ENCODE results near the gene KCNA5. TPM values are rescaled to one million over a fixed set of nuclear protein-coding genes. Genes with fewer than 3 reads are reported as not detected.

Gene KCNA5
- total RNA-seq, 1 experiment from 2014 or later = not detected

Other genes starting within 250 kb of the KCNA5 start
- not detected in 2 replicates for gene KCNA1, start 134.0 kb upstream of the KCNA5 start, total RNA-seq (2014; rRNA removed; shearing (Covaris generic))